Stimulated activated CD8-positive, alpha-beta memory T cell treated with anti-CD3 and anti-CD28 coated beads, Interleukin-7, amount 100 ng/mL, for 4 hours (primary cell): ENCODE data around the gene SCN1B.
A peak's percentile ranks its signal among the peaks of the same experiment; 100 is the strongest.
"Not testable (repeated sequence)": the region's sequence is repeated elsewhere in the genome, so short reads cannot be mapped to it uniquely, and the experiment has no call there.

Experiments used
- DNase-seq, 2 donors: peaks; one replicate each; pipeline ENCODE4 v3.0.0-alpha.2; 2020; ENCODE audit warnings: low read depth in 2 of 2

Gene SCN1B

DNA sequence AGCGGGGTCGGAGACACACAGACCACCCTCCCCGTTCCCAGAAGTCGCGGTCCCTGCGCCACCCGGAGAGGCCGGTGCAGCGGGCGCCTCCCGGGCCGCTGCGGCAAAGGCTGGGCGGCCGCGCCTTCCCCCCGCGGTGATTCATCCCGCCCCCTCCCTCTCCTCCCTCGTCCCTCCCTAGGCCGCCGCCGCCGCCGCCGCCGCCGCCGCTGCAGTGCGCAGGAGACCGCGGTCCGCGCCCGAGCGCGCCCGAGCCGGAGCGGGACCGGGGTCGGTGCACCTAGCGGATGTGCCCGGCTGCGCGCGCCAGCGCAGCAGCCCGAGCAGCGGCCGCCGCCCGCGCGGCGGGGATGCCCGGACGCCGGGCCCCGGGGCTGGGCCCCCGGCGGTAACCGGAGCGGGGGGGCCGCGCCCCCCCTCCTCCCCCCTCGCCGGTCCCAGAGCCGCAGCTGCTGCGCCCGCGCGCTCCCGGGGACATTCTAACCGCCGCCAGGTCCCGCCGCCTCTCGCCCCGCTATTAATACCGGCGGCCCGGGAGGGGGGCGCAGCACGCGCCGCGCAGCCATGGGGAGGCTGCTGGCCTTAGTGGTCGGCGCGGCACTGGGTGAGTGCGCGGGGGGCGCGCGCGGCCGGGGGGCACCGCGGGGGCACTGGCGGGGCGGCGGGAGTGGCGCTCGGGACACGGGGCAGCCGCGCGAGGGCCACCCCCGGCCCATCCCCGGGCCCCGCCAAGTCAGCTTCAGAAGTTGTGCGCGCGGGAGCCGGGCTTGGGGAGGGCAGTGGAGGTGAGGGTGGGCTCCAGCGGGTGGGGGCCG is at the start of gene SCN1B:
TSS of gene SCN1B (plus strand) at position 214 of the 815 bp plus-strand sequence. CDS start at position 565, 351 bp downstream.
- DNase-seq = peak; percentile 22 to 67

DNA sequence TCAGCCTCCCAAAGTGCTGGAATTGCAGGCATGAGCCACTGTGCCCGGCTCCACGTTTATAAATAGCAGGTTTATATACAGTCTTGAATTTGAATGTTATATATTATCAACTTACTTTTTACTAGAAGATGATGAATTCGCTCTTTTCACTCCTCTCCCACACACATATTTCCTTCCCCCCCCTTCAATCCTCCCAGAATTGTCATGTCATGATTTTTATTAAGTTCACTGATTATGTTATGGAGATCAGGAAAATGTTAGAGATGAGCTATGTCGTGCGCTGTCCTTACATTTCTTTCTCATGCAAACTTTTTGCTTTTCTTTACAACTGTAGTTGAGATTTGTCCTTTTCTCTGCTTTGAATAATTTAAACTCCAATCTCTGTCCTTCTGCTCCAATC is 48.0 kb upstream of the SCN1B start:
- no peak for DNase-seq

DNA sequence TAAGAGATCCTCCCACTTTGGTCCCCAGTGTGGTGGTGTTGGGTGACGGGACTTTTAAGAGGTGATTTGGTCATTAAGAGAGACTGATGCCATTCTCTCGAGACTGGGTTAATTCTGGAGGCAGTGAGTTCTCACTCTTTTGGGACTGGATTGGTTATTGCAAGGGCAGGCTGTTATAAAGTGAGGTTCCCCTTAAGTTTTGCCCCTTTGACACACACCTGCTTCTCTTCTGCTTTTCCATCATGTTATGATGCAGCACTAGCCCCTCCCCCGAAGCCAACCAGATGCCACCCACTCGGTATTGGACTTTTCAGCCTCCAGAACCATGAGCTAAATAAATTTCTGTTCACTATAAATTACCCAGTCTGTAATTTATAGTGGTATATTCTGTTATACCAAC is 46.5 kb upstream of the SCN1B start:
- no peak for DNase-seq

DNA sequence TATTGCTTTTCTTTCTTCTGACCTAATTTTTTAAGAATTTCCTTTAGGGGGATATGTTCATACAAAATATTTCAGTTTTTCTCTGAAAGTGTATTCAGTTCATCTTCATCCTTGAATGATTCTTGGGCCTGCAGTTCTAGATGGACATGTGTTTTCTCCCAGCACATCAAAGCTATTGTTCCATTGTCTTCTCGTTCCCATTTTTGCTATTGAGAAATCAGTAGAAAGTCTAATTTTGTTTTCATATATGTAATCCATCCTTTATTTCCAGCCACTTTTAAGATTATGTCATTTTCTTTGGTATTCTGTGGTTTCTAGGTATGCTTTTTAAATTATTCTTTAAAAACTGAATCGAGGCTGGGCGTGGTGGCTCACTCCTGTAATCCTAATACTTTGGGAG is 46.0 kb upstream of the SCN1B start:
- no peak for DNase-seq

DNA sequence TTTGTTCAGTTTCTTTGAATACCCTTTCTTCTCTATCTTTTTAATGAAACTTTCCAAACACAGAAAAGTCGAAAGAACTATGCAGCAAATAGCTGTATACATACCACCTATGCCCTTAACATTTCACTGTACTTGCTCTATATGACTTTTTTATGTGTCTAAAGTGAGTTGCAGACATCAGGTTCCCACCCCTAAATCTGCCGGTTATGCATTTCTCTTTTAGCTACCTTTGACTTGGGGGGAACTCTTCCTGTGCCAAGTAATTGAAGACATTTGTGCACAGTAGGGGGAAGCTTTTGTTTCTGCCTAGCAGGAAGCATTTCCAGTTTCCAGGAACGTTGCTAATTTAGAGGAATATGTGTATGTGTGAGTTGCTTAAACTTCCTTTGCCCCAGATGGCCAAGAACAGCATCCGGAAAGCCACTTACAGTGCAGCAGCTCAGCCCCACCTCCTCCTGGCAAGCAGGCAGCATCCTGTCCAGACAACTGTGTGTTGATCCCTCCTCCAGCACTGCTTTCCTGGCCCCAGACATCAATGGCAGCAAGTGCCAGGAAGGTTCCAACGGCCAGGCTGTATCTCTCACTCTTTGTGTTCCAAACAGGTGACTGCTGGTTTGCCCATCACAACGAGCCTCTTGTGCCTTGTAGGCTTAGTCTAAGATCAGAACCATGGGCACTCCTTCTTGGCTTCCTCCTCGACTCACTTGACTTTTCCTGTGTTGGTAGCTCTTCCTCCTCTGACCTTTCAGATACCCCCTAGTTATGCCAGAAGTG is 44.8 kb upstream of the SCN1B start:
- DNase-seq = no peak

DNA sequence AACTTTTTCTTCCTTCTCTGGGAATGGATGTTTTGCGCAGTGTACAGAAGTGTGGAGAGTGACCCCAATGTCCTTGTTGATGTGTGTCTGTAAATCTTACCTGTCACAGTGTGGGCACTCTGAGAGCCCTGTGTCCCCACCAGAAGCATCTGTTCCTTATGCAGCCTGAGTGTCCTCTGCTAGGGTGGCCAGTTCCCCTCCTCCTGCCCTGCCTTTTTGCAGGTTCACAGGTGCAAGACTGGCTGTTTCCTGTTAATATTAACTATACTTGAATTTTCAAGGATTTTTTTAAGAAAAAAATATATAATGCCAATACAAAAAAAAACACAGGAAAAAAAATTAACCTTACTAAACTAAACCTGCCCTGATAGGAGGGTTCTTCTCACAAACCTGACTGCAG is 42.2 kb upstream of the SCN1B start:
- DNase-seq = no peak

DNA sequence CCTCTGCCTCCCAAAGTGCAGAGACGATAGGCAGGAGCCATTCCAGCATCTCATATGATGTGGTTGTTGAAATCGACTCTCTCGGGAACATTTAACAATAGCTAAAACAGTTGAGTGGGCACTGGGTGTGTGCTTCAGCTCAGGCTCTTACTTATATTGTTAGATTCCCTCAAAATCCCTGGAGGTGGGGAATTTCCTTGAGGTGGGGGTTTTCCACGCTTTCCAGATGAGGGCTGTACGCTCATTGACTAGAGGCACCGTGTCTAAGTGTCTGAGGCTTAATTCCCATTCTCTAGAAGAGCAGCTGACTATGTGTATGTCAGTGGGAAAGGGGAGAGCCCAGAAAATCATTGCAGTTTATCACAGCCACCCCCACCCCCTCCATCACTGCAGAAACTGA is 41.0 kb upstream of the SCN1B start:
- DNase-seq = no peak

DNA sequence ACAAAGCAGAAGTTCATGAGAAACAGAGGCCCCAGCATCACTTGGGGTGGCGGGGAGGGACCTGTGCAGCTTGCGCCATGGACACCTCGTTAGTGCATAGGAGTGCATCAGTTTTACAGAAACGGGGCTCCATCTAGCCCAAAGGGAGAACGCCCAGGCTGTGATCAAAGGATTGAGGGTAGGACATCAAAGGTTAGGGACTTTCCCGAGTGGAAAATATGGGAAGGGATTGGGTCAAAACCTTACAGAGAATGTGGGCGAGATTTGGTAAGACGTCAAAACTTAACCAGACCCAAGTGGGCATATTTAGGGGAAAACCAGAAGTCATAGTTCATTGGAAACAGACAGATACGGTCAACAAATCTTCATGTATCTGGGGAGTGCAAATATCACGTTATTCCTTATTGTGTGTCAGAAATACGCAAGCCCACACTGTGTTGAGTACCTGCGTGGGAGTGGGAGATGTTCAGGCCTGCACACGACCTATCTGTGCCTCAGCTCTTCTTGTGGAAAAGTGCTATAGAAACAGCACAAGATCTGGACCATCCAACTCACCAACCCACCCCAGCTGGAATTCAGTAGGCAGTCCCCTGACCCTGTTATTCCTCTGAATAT is 39.6 kb upstream of the SCN1B start:
- DNase-seq = no peak

DNA sequence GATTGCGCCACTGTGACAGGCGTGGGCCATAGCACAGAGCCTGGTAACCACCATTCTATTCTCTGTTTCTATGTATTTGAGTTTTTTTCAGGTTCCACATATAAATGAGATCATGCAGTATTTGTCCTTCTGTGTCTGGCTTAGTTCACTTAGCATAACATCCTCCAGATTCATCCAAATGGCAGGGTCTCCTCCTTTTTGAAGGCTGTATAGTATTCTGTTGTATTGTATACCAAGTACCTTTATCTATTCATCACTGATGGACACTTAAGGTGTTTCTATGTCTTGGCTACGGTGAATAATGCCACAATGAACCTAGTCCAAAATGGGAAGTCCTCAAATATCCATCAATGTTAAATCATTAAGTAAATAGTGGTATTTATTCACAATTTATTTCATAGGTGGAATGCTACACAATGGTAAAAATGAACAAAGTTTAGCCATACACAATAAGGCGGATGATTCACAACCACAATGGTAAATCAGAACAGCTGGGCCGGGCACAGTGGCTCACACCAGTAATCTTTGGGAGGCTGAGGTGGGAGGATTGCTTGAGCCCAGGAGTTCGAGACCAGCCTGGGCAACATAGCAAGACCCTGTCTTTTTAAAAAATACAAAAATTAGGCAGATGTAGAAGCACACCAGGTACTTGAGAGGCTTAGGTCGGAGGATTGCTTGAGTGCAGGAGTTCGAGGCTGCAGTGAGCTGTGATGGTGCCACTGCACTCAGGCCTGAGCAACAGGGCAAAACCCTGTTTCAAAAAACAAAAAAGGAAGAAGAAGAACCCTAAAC is 38.5 kb upstream of the SCN1B start:
- no peak for DNase-seq

DNA sequence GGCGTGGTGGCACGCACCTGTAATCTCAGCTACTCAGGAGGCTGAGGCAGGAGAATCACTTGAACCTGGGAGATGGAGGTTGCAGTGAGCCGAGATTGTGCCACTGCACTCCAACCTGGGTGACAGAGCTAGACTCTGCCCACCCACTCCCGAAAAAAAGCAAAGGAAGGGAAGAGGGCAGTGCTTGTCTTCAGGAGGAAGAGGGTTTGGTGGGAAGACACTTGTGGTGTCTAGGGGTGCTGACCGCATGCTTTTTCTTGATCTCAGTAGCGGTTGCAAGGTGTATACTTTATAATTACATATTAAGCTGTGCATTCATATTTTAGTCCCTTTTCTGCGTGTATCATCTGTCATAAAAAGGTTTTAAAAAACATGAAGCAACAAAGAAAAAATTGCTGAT is 37.7 kb upstream of the SCN1B start:
- DNase-seq = not testable (repeated sequence)

DNA sequence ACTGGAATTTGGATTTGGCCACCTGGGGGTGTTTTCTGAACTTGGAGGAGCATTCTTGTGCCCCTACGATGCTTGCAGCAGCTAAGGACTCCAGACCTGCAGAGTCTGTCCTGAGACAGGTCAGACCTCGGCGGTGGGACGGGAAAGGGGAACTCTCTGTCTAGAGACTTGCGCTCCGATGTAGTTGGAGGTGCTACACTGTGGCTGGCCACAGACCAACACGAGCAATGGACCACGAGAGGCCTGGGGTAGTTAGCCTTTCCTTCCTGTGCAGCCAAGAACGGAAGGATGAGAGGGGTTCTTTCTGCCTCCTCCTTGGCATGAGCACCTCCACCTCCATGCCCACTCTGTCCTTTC is 36.0 kb upstream of the SCN1B start:
- DNase-seq = no peak

DNA sequence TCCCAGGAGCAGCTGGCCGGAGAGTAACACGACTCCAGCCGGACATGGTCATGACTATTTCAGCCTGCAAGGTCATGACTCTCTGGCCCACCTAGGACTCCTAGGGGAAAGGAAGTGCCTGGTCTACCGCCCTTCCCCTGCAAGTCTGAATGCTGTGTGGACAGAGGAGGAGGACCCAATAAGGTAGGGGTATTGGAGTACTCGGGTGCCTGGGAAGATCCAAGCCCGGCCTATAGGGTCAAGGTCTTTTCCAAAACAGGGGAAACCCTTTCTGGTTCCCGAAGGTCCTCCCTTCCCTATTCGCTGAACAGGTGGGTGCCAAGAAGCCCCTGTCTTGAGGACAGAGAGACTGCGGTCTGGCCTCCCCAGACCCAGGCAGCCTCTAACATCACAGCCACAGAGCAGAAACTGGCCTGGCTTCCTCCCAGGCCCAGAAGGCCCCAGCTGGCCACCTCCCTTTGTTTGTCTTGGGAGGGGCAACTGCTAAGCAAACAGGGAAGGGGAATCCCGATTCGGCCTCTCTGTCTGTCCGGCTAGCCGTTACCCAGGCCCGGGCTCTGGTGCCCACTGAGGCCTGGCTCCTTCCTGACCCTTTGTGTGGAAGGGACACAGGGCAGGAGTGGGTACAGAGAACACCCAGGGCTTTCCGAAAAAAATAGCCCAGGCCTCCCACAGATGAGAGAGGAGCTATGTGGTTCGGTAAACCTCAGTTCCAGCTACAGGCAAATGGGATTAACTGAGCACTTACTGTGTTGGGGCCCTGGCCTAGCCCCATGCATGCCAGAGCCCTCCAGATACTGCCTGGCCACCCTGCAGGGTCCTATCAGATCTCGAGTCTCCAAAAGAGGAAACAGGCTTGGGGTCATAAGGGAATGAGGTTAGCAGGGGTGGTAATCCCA is 35.4 kb upstream of the SCN1B start:
- DNase-seq = no peak

DNA sequence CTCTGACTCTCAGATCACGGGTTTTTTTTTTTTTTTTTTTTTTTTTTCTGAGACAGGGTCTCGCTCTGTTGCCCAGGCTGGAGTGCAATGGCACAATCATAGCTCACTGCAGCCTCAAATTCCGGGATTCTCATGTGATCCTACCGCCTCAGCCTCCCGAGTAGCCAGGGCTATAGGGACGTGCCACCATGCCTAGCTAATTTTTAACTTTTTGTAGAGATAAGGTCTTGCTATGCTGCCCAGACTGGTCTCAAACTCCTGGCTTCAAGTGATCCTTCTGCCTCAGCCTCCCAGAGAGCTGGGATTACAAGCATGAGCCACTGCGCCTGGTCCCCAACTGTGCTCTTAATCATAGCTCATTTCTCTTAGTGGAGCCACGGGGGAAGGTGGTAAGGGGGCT is 34.7 kb upstream of the SCN1B start:
- no peak for DNase-seq

DNA sequence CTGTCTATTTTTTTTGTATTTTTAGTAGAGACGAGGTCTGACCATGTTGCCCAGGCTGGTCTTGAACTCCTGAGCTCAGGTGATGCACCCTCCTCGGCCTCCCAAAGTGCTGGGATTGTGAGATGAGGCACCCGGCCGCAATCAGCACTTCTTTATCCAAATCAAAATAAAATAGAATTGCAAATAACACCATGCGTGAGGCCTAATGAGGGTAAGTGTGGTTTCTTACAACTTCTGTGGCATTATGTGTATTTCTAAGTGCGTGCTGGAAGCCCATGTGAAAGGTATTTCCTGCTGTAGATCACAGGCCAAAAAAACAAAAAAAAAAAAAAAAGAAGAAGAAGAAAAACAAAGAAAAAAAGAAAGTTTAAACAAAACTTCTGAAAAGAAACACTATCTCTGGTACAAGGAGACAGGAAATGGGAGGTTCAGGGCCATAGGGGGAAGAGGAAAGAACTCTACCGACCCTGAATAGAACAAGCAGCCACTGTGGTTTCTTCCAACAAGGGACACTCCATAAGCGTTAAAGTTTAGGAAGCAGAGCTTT is 33.1 kb upstream of the SCN1B start:
- DNase-seq = no peak

DNA sequence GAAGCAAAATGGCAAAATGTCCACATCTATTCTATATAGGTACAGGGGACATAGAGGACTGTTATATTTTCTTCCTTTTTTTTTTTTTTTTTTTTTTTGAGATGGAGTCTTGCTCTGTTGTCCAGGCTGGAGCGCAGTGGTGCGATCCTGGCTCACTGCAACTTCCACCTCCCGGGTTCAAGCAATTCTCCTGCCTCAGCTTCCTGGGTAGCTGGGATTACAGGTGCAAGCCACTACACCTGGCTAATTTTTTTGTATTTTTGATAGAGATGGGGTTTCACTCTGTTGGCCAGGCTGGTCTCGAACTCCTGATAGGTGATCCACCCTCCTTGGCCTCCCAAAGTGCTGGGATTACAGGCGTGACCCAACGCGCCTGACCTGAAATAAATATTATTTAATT is 32.0 kb upstream of the SCN1B start:
- not testable (repeated sequence) for DNase-seq

DNA sequence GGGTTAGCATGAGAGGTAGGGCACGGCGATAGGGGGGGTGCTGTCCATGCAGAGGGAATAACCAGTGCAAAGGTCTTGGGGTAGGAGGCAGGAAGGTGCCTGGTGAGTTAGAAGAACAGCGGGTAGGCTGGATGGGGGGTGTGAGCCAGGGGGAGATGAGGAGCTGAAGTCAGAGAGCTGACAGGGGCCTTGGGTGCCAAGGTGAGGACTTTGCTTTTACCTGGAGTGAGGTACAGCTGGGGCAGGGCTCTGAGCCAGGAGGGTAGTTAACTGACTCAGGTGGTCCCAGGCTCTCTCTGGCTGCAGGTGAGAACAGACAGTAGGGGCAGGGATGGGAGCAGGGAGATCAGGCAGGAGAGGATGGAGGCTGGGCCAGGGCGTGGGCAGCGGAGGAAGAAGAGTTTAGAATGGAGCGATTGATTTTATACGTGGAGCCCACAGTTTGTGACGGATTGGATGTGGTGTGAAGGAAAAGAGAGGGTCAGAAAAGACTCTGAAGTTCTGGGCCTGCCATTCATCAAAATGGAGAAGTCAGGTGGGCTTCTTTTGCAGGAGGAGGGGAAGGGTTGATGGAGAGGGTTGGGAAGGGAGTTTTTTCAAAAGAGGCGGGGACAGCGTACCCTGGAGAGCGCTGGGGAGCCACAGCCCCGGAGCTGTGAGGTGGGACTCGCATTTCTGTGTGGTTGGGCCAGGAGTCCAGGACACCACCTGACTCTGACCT is 31.3 kb upstream of the SCN1B start:
- no peak for DNase-seq

DNA sequence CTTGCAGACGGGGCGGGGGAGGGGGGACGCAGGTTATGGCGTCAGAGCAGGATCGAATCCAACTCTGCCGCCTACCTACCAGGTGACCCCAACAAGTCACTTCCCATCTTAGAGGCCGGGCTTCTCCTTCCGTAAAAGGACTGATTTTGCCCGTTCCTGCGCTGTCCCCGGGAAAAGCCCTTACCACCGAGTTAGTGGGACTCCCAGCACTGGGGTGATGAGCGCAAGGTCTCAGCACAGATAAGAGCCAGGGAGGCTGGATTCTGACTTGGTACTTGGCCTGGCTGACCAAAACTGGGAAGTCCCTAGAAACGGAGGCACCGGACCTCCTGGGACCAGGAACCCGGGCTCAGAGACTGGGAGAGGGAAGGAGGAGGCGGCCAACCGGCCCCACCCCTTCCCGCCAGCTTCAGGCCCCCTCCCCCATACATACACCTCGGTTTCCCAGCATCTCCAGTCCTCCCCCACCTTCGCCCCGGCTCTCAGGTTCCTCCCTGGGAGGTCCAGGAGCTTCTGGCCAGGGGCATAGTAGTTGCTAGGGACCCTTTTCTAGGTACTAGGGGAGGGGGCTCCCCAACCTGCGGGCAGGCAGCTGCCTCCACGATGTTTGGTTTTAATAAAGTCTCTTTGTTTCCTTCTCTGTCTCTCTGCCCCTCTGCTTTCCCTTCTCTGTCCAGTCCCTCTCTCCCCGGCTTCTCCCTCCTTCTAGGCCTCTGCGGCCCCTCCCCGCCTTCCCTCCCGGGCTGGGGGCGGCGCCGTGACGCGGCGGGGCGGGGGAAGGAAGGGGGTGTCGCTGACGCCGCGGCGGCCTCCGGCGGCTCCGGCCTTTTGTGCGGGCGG is 30.6 kb upstream of the SCN1B start, which contains the start of gene GRAMD1A:
TSS of gene GRAMD1A (plus strand) at position 826 of the 840 bp plus-strand sequence. CDS start 156 bp downstream, outside the sequence.
- peak; percentile 24 to 67 for DNase-seq

DNA sequence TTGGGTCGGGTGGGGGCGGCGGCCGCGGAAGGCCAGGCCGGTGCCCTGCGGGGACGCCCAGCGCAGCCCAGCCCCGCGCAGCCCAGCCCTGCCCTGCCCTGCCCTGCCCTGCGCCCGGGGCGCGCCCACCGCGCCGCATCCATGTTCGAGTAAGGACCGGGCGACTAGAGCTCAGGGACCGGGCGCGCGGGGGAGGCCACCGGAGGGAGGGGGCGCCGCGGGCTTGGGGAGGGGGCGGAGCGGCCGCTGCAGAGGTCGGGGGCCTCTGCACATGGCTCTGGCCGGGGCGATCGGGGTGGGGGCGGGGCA is 30.0 kb upstream of the SCN1B start:
- no peak for DNase-seq
